Measurements from ENCODE around the gene KLK2. TPM values are rescaled to one million over a fixed set of nuclear protein-coding genes. Genes with fewer than 3 reads are reported as not detected.

Gene KLK2
- total and polyA plus RNA-seq, 2 of the 8 experiments (the other 6 are each of a cell fraction or from before 2014, with no cell fraction given): 0.20 TPM; not detected in 1

- TF ChIP-seq CHD7 (IDR thresholded peaks at IDR 0.05; ENCODE audit: insufficient replicate concordance, low read length) (no peak), SP2 (IDR thresholded peaks at IDR 0.05; ENCODE audit: low read length) (no peak), JUN (IDR thresholded peaks at IDR 0.05; ENCODE audit: low read depth, low read length) (no peak), POU5F1 (IDR thresholded peaks at IDR 0.05; ENCODE audit: low read depth, low read length) (no peak), SIN3A (conservative IDR thresholded peaks at IDR 0.05 in 1 of 2, IDR thresholded peaks at IDR 0.05 in 1 of 2; ENCODE audit: low read depth in 1 of 2, low read length in 2 of 2) (no peak), NRF1 (IDR thresholded peaks at IDR 0.05; ENCODE audit: low read depth, low read length) (no peak), CHD2 (IDR thresholded peaks at IDR 0.05; ENCODE audit: low read length) (no peak), MAX (IDR thresholded peaks at IDR 0.05) (no peak), FOSL1 (IDR thresholded peaks at IDR 0.05; ENCODE audit: insufficient read depth, low read depth, low read length) (no peak), SIRT6 (IDR thresholded peaks at IDR 0.05; ENCODE audit: low read length) (no peak), ASH2L (IDR thresholded peaks at IDR 0.05; ENCODE audit: low read length) (no peak)
Measured at GRCh38 chr19:50843701-50844221, 29.5 kb upstream of the KLK2 start (continued).
